Kidney epithelial cell (primary cell): ENCODE results near the gene SYNJ2. TPM values are rescaled to one million over a fixed set of nuclear protein-coding genes. Genes with fewer than 3 reads are reported as not detected.

ENCODE experiments used
- DNase-seq: peaks from one replicate; pipeline ENCODE4 v3.0.0-alpha.2; 2010; ENCODE audit warnings: low read depth
- H3K27me3 ChIP-seq: 2 replicates; pipeline ENCODE4 v1.6.0; 2011; ENCODE audit warnings: low read length; ENCODE audit not compliant: control insufficient read depth, insufficient read depth
- H3K36me3 ChIP-seq: 2 replicates; pipeline ENCODE4 v1.5.1; 2011; ENCODE audit warnings: low read length; ENCODE audit not compliant: control insufficient read depth, insufficient read depth
- H3K4me3 ChIP-seq: 2 replicates; pipeline ENCODE4 v1.5.1; 2011; ENCODE audit warnings: low read depth, mild to moderate bottlenecking, control low read depth, low read length
- CTCF ChIP-seq: IDR thresholded peaks from 2 replicates; pipeline ENCODE4 v1.5.1; 2011; ENCODE audit warnings: mild to moderate bottlenecking, moderate library complexity, low read length, control low read depth, inconsistent platforms; ENCODE audit not compliant: insufficient read depth, poor library complexity, severe bottlenecking
- total RNA-seq: library from RNA; depleted of rRNA; stranded (reverse); fragments of >200 nt; gene quantifications from 2 replicates; pipeline ENCODE4 v1.2.3, GENCODE V29; 2015

The SYNJ2 gene
- total RNA-seq, 1 donor from 2014 or later, result 14.3 TPM

GRCh38 chr6:157977176-157977804, 4.4 kb upstream of the SYNJ2 start:
- Histone ChIP-seq H3K36me3 (no peaks in the 10 kb centered on the region), H3K4me3 (no peak overlapping the region), H3K27me3 (no peaks in the 10 kb centered on the region)
- TF ChIP-seq CTCF, result no peak
- DNase-seq, result no peak

GRCh38 chr6:157978021-157978783, 3.5 kb upstream of the SYNJ2 start:
- no peak overlapping the region for H3K4me3 ChIP-seq
- DNase-seq, result no peak
- no peaks in the 10 kb centered on the region for H3K27me3 ChIP-seq
- TF ChIP-seq CTCF, result no peak
- H3K36me3 ChIP-seq, result no peaks in the 10 kb centered on the region

GRCh38 chr6:157980288-157981131, 1.2 kb upstream of the SYNJ2 start:
- DNase-seq, result no peak
- no peak for TF ChIP-seq CTCF
- no peaks in the 10 kb centered on the region for H3K36me3 ChIP-seq
- H3K4me3 ChIP-seq, result no peak overlapping the region
- no peaks in the 10 kb centered on the region for H3K27me3 ChIP-seq

GRCh38 chr6:157981132-157981394, 600 bp upstream of the SYNJ2 start:
- TF ChIP-seq CTCF, result no peak
- H3K4me3 ChIP-seq, result peak overlapping the region; percentile 88

GRCh38 chr6:157982102-157982562, 469 bp downstream of the SYNJ2 start:
- H3K27me3 ChIP-seq, result no peaks in the 10 kb centered on the region
- DNase-seq, result no peak
- no peak for TF ChIP-seq CTCF

More at GRCh38 chr6:157981132-157981394, 600 bp upstream of the SYNJ2 start:
- DNase-seq, result no peak
- H3K36me3 ChIP-seq, result no peaks in the 10 kb centered on the region
- no peaks in the 10 kb centered on the region for H3K27me3 ChIP-seq

More at GRCh38 chr6:157982102-157982562, 469 bp downstream of the SYNJ2 start:
- no peaks in the 10 kb centered on the region for H3K36me3 ChIP-seq
- peak overlapping the region; percentile 88 for H3K4me3 ChIP-seq
